GM18870 (cell line): ENCODE results near the gene ILDR1.
"Not testable (repeated sequence)": the region's sequence is repeated elsewhere in the genome, so short reads cannot be mapped to it uniquely, and the experiment has no call there.

ENCODE experiments used
- ATAC-seq: cut with Tn5 transposase; IDR thresholded peaks from one replicate; pipeline ENCODE4 v1.9.1; 2021; ENCODE audit warnings: moderate library complexity; ENCODE audit not compliant: unreplicated experiment

The ILDR1 gene

GRCh38 chr3:121951291-121951919, 70.6 kb downstream of the ILDR1 start:
- ATAC-seq, result no peak

- ATAC-seq, result no peak
These were observed 73.4 kb downstream of the ILDR1 start for GRCh38 chr3:121948641-121949040.

GRCh38 chr3:121943431-121943830, 78.6 kb downstream of the ILDR1 start:
- ATAC-seq, result no peak

GRCh38 chr3:121942116-121942786, 79.8 kb downstream of the ILDR1 start:
- ATAC-seq, result no peak

- no peak for ATAC-seq
These were observed 80.5 kb downstream of the ILDR1 start for GRCh38 chr3:121941592-121941991.

GRCh38 chr3:121938141-121938855, 83.7 kb downstream of the ILDR1 start:
- ATAC-seq, result not testable (repeated sequence)
